ENCODE results near the gene CARD19. TPM values are rescaled to one million over a fixed set of nuclear protein-coding genes. Genes with fewer than 3 reads are reported as not detected.
A peak's percentile ranks its signal among the peaks of the same experiment; 100 is the strongest.
"Not testable (repeated sequence)": the region's sequence is repeated elsewhere in the genome, so short reads cannot be mapped to it uniquely, and the experiment has no call there.

Gene CARD19
- total RNA-seq, 1 donor from 2014 or later: 31.3 TPM

- no peak for DNase-seq (ENCODE audit: low spot score)
These were observed 35.7 kb downstream of the CARD19 start for GRCh38 chr9:93131599-93132286.

GRCh38 chr9:93132287-93132927, 36.4 kb downstream of the CARD19 start:
- DNase-seq (ENCODE audit: low spot score): peak; percentile 71

- peak; percentile 59 for DNase-seq (ENCODE audit: low spot score)
These were observed 37.1 kb downstream of the CARD19 start for GRCh38 chr9:93132946-93133680.

- DNase-seq (ENCODE audit: low spot score): peak; percentile 75
These were observed 37.6 kb downstream of the CARD19 start for GRCh38 chr9:93133681-93134014.

- DNase-seq (ENCODE audit: low spot score): peak; percentile 70
These were observed 38.2 kb downstream of the CARD19 start, which contains the start of gene NINJ1 for GRCh38 chr9:93134015-93134739. Gene NINJ1 (minus strand): TSS chr9:93134251. CDS start chr9:93134217, 34 bp downstream.

- no peak for DNase-seq (ENCODE audit: low spot score)
These were observed 38.9 kb downstream of the CARD19 start for GRCh38 chr9:93134740-93135444.

- DNase-seq (ENCODE audit: low spot score): no peak
These were observed 40.0 kb downstream of the CARD19 start for GRCh38 chr9:93136011-93136440.

- DNase-seq (ENCODE audit: low spot score): peak; percentile 57
These were observed 41.3 kb downstream of the CARD19 start for GRCh38 chr9:93137362-93137761.

GRCh38 chr9:93138171-93138764, 42.3 kb downstream of the CARD19 start:
- DNase-seq (ENCODE audit: low spot score): no peak

- DNase-seq (ENCODE audit: low spot score): no peak
These were observed 43.6 kb downstream of the CARD19 start for GRCh38 chr9:93139365-93140182.

- no peak for DNase-seq (ENCODE audit: low spot score)
These were observed 45.9 kb downstream of the CARD19 start for GRCh38 chr9:93141771-93142483.

- DNase-seq (ENCODE audit: low spot score): peak; percentile 60
These were observed 48.0 kb downstream of the CARD19 start for GRCh38 chr9:93143830-93144530.

- DNase-seq (ENCODE audit: low spot score): not testable (repeated sequence)
These were observed 50.7 kb downstream of the CARD19 start for GRCh38 chr9:93146696-93147095.

- no peak for DNase-seq (ENCODE audit: low spot score)
These were observed 51.6 kb downstream of the CARD19 start for GRCh38 chr9:93147632-93148031.

- DNase-seq (ENCODE audit: low spot score): no peak
These were observed 52.7 kb downstream of the CARD19 start for GRCh38 chr9:93148721-93149120.

- no peak for DNase-seq (ENCODE audit: low spot score)
These were observed 53.3 kb downstream of the CARD19 start for GRCh38 chr9:93149361-93149760.

- no peak for DNase-seq (ENCODE audit: low spot score)
These were observed 55.2 kb downstream of the CARD19 start for GRCh38 chr9:93151097-93151784.

- DNase-seq (ENCODE audit: low spot score): no peak
These were observed 58.4 kb downstream of the CARD19 start for GRCh38 chr9:93154293-93154903.

Measured in ureter (tissue), 1 donor.